T-cell (primary cell): ENCODE results near the gene POMT1. TPM values are rescaled to one million over a fixed set of nuclear protein-coding genes. Genes with fewer than 3 reads are reported as not detected.

ENCODE experiments used
- ATAC-seq, 4 experiments: fragments of 200-7000 bp in 3 of 4; fragments of 150-1000 bp in 1 of 4; cut with Tn5 transposase; replicated peaks in 1 of 4; 1 replicate in 3 of 4; 2 replicates in 1 of 4; pipeline ENCODE4 v1.10.0; 2021; ENCODE audit warnings: moderate library complexity in 3 of 4, mild to moderate bottlenecking in 2 of 4, moderate number of reproducible peaks in 1 of 4
- CTCF ChIA-PET, 2 donors: fragments of 300-600 bp; sonication (Branson Sonifier 250); formaldehyde crosslinking; loops; one replicate each; lab custom pipeline; 2022; ENCODE audit warnings: antibody characterized with exemption in 2 of 2; lab: Charles Lee
- POLR2A ChIA-PET, 2 donors: fragments of 300-600 bp; sonication (Branson Sonifier 250); formaldehyde crosslinking; loops; one replicate each; lab custom pipeline; 2022; ENCODE audit warnings: antibody characterized with exemption in 2 of 2; lab: Charles Lee
- DNase-seq, 35 experiments: peaks; one replicate each; pipeline versions ENCODE4 v3.0.0 to v3.0.0-alpha.2; 2013 to 2023
- H3K27ac ChIP-seq: one replicate; pipeline ENCODE4 v1.5.1; 2013; ENCODE audit warnings: low read length
- H3K27me3 ChIP-seq, 2 experiments: replicated peaks in 1 of 2; 1 replicate in 1 of 2; 2 replicates in 1 of 2; pipeline versions ENCODE4 v1.6.1 to v1.7.0; 2013; ENCODE audit warnings: low read length in 1 of 2, mixed read lengths in 1 of 2; ENCODE audit not compliant: control insufficient read depth in 2 of 2, insufficient read depth in 2 of 2; ENCODE audit errors: extremely low read depth in 1 of 2
- H3K36me3 ChIP-seq, 2 donors: 1 replicate in 1 of 2; 2 replicates in 1 of 2; pipeline versions ENCODE4 v1.6.1 to v1.7.0; 2013; ENCODE audit warnings: low read length in 1 of 2; ENCODE audit not compliant: control insufficient read depth in 2 of 2, insufficient read depth in 1 of 2; ENCODE audit errors: extremely low read depth in 1 of 2
- H3K4me1 ChIP-seq, 2 experiments: 1 replicate in 1 of 2; 2 replicates in 1 of 2; pipeline versions ENCODE4 v1.6.1 to v1.7.0; 2013; ENCODE audit warnings: low read length in 2 of 2, mixed read lengths in 1 of 2; ENCODE audit not compliant: insufficient read depth in 2 of 2, control insufficient read depth in 1 of 2; ENCODE audit errors: extremely low read depth in 1 of 2
- H3K4me3 ChIP-seq, 2 donors: 1 replicate in 1 of 2; 2 replicates in 1 of 2; pipeline versions ENCODE4 v1.5.1 to v1.7.0; 2013; ENCODE audit warnings: mild to moderate bottlenecking in 2 of 2, low read length in 1 of 2, moderate library complexity in 1 of 2; ENCODE audit not compliant: control insufficient read depth in 1 of 2; ENCODE audit errors: extremely low read depth in 1 of 2
- H3K9me3 ChIP-seq: 2 replicates; pipeline ENCODE4 v1.7.0; 2013
- H3K27ac Mint-ChIP-seq, 2 donors: one replicate each; pipeline ENCODE4 v1.8.0; 2020 to 2021; ENCODE audit warnings: mild to moderate bottlenecking in 2 of 2, mixed read lengths in 2 of 2
- H3K27me3 Mint-ChIP-seq, 2 donors: one replicate each; pipeline ENCODE4 v1.8.0; 2021 to 2022; ENCODE audit warnings: mixed read lengths in 2 of 2
- H3K36me3 Mint-ChIP-seq: one replicate; pipeline ENCODE4 v1.8.0; 2021; ENCODE audit warnings: mixed read lengths
- H3K4me1 Mint-ChIP-seq, 3 donors: one replicate each; pipeline ENCODE4 v1.8.0; 2020 to 2022; ENCODE audit warnings: mixed read lengths in 3 of 3, mild to moderate bottlenecking in 1 of 3
- H3K4me3 Mint-ChIP-seq, 3 donors: one replicate each; pipeline ENCODE4 v1.8.0; 2020 to 2022; ENCODE audit warnings: mild to moderate bottlenecking in 3 of 3, mixed read lengths in 3 of 3, moderate library complexity in 3 of 3
- H3K9me3 Mint-ChIP-seq, 3 donors: one replicate each; pipeline ENCODE4 v1.8.0; 2020 to 2022; ENCODE audit warnings: mixed read lengths in 3 of 3
- WGBS: methylation state at CpG from one replicate; pipeline ENCODE4 v1.1.5; 2013; ENCODE audit warnings: missing lambda C conversion rate; ENCODE audit not compliant: insufficient coverage; 5-methylcytosine and 5-hydroxymethylcytosine counted together
- total RNA-seq, 35 experiments: library from RNA in 6 of 35; stranded (reverse) in 6 of 35; fragments of 120-200 nt in 1 of 35; gene quantifications; one replicate each; pipeline versions ENCODE4 v1.2.1 to v1.2.4 and lab custom pipeline; 2013 to 2026

Gene POMT1
- total RNA-seq, 5 donors from 2014 or later (not counting 1 experiment from before 2014, with no cell fraction given), result 45.3 to 74.4 (median 56.9) TPM

GRCh38 chr9:131461166-131461565 lies 41.6 kb upstream of the POMT1 start:
- no peak for DNase-seq
- no peak for ATAC-seq
- ChIA-PET CTCF (no interaction called here), POLR2A (no interaction called here)
- H3K4me1 ChIP-seq, result no peaks in the 10 kb centered on the region
- peak overlapping the region; percentile 24 to 41 for H3K27ac Mint-ChIP-seq
- H3K36me3 ChIP-seq, result peaks cover 26 to 92% of the 10 kb centered on the region in 2 donors
- H3K9me3 Mint-ChIP-seq, result no peaks in the 10 kb centered on the region
- H3K27me3 Mint-ChIP-seq, result no peaks in the 10 kb centered on the region
- no peak overlapping the region for H3K4me3 Mint-ChIP-seq
- H3K9me3 ChIP-seq, result no peaks in the 10 kb centered on the region
- H3K36me3 Mint-ChIP-seq, result peaks cover 64% of the 10 kb centered on the region
- H3K27me3 ChIP-seq, result no peaks in the 10 kb centered on the region
- WGBS, result no CpG with 5 or more reads among the region's 1 CpG
- no peak overlapping the region for H3K27ac ChIP-seq
- no peak overlapping the region for H3K4me3 ChIP-seq
- peaks cover 5 to 10% (median 7%) of the 10 kb centered on the region in 3 donors for H3K4me1 Mint-ChIP-seq

GRCh38 chr9:131464354-131465000 lies 38.2 kb upstream of the POMT1 start:
- DNase-seq (no peak), ATAC-seq (no peak)
- H3K27ac Mint-ChIP-seq, result no peak overlapping the region
- peaks cover 5 to 10% (median 6%) of the 10 kb centered on the region in 3 donors for H3K4me1 Mint-ChIP-seq
- WGBS, result 96% methylated on average over 18 of the region's 24 CpGs
- H3K4me3 ChIP-seq, result no peak overlapping the region
- H3K36me3 ChIP-seq, result peaks cover 18 to 90% of the 10 kb centered on the region in 2 donors
- H3K9me3 Mint-ChIP-seq, result no peaks in the 10 kb centered on the region
- no peak overlapping the region for H3K27ac ChIP-seq
- POLR2A ChIA-PET, result interaction anchor here in 1 of 2 donors (0.7 kb wide), 1 partner anchor 73 kb away, joined by 4 read pairs; no protein-coding TSS in a partner anchor
- peaks cover 61% of the 10 kb centered on the region for H3K36me3 Mint-ChIP-seq
- H3K27me3 Mint-ChIP-seq, result no peaks in the 10 kb centered on the region
- CTCF ChIA-PET, result interaction anchor here in 1 of 2 donors (1.0 kb wide), 1 partner anchor 115 kb away, joined by 3 read pairs; no protein-coding TSS in a partner anchor
- no peak overlapping the region for H3K4me3 Mint-ChIP-seq
- peaks cover 0 to 5% of the 10 kb centered on the region in 2 experiments for H3K4me1 ChIP-seq
- no peaks in the 10 kb centered on the region for H3K9me3 ChIP-seq
- H3K27me3 ChIP-seq, result no peaks in the 10 kb centered on the region

- peaks cover 63% of the 10 kb centered on the region for H3K36me3 Mint-ChIP-seq
- Histone ChIP-seq H3K4me1 (peaks cover 0 to 5% of the 10 kb centered on the region in 2 experiments), H3K27me3 (no peaks in the 10 kb centered on the region), H3K36me3 (peaks cover 21 to 90% of the 10 kb centered on the region in 2 donors), H3K27ac (no peak overlapping the region), H3K9me3 (no peaks in the 10 kb centered on the region), H3K4me3 (no peak overlapping the region)
- peaks cover 9 to 12% (median 12%) of the 10 kb centered on the region in 3 donors for H3K4me1 Mint-ChIP-seq
- ChIA-PET CTCF (no interaction called here), POLR2A (no interaction called here)
- no peak overlapping the region for H3K4me3 Mint-ChIP-seq
- WGBS, result 100% methylated on average over 4 of the region's 6 CpGs
- ATAC-seq (no peak), DNase-seq (no peak)
- no peaks in the 10 kb centered on the region for H3K9me3 Mint-ChIP-seq
- no peaks in the 10 kb centered on the region for H3K27me3 Mint-ChIP-seq
- no peak overlapping the region for H3K27ac Mint-ChIP-seq
Measured at GRCh38 chr9:131465401-131465800, 37.3 kb upstream of the POMT1 start.

DNA sequence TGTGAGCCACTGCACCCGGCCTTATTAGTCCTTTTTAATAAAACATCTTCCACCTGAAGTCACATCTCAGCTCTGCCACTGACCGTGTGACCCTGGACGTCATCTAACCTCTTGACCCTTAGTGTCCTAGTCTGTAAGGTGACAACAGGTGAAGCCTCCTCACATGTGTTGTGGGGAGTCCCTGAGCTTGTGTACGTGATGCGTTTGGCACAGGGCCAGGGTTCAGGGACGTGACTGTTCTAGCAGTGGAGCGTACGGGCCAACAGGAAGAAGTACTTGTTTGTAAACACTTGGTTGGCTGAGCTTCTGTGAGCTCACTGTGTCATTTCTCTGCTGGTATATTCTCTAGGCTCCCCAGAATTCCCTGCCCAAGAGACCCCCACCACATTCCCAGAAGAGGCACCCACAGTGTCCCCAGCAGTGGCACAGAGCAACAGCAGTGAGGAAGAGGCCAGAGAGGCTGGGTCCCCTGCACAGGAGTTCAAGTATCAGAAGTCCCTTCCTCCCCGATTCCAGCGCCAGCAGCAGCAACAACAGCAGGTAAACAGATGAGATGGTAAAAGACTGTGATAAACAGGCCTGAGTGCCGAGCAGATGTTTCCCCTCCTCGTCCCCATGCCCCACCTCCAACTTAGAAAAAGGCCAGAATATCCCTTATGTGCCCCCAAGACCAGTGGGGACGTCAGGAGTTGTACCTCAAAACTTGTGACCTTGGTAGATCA lies 35.3 kb upstream of the POMT1 start:
- peaks cover 21 to 90% of the 10 kb centered on the region in 2 donors for H3K36me3 ChIP-seq
- peak overlapping the region in 1 of 2 donors; percentile 44 for H3K27ac Mint-ChIP-seq
- WGBS, result 86% methylated on average over 8 of the region's 13 CpGs
- peaks cover 0 to 5% of the 10 kb centered on the region in 2 experiments for H3K4me1 ChIP-seq
- ATAC-seq, result no peak
- H3K27me3 Mint-ChIP-seq, result no peaks in the 10 kb centered on the region
- POLR2A ChIA-PET, result interaction anchor here in 1 of 2 donors (0.5 kb wide), 1 partner anchor 1138 kb away, joined by 7 read pairs; no protein-coding TSS in a partner anchor
- no peaks in the 10 kb centered on the region for H3K9me3 ChIP-seq
- DNase-seq, result no peak
- H3K4me3 ChIP-seq, result no peak overlapping the region
- H3K27me3 ChIP-seq, result no peaks in the 10 kb centered on the region
- peaks cover 66% of the 10 kb centered on the region for H3K36me3 Mint-ChIP-seq
- H3K4me3 Mint-ChIP-seq, result no peak overlapping the region
- H3K4me1 Mint-ChIP-seq, result peaks cover 4 to 7% (median 6%) of the 10 kb centered on the region in 3 donors
- CTCF ChIA-PET, result no interaction called here
- H3K27ac ChIP-seq, result no peak overlapping the region
- H3K9me3 Mint-ChIP-seq, result no peaks in the 10 kb centered on the region

DNA sequence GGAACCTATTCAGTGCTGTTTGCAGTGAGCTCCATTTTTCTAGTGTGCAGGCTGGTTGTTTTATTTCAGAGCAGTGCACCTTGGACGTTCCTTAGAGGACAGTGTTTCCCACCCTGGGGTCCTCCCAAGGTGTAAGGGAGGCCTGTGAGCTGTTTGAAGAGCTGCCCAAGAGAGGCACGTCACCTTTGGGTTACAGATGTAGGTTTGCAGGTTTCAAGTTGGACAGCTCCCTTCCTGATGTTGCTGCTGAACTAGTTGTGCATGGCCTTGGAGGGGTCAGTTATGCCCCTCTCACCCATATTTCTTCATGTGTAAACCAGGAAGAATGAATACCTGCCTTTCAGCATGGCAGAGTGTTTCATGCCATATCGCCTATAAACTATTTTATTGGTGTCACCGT lies 34.7 kb upstream of the POMT1 start:
- ChIA-PET CTCF (no interaction called here), POLR2A (interaction anchor here in 1 of 2 donors (0.5 kb wide), 1 partner anchor 1139 kb away, joined by 7 read pairs; no protein-coding TSS in a partner anchor)
- H3K4me1 ChIP-seq, result peaks cover 0 to 5% of the 10 kb centered on the region in 2 experiments
- no peak overlapping the region for H3K4me3 ChIP-seq
- no peaks in the 10 kb centered on the region for H3K9me3 Mint-ChIP-seq
- H3K36me3 Mint-ChIP-seq, result peaks cover 68% of the 10 kb centered on the region
- DNase-seq, result no peak
- H3K36me3 ChIP-seq, result peaks cover 22 to 91% of the 10 kb centered on the region in 2 donors
- no peak overlapping the region for H3K27ac Mint-ChIP-seq
- H3K4me3 Mint-ChIP-seq, result no peak overlapping the region
- WGBS, result 100% methylated on average over 1 of the region's 4 CpGs
- no peak for ATAC-seq
- no peak overlapping the region for H3K27ac ChIP-seq
- peaks cover 2 to 12% (median 7%) of the 10 kb centered on the region in 3 donors for H3K4me1 Mint-ChIP-seq
- H3K9me3 ChIP-seq, result no peaks in the 10 kb centered on the region
- H3K27me3 Mint-ChIP-seq, result no peaks in the 10 kb centered on the region
- H3K27me3 ChIP-seq, result no peaks in the 10 kb centered on the region

- CTCF ChIA-PET, result no interaction called here
- WGBS, result 96% methylated on average over 6 of the region's 6 CpGs
- Mint-ChIP-seq H3K9me3 (no peaks in the 10 kb centered on the region), H3K27me3 (no peaks in the 10 kb centered on the region), H3K27ac (no peak overlapping the region), H3K4me3 (no peak overlapping the region), H3K36me3 (peaks cover 67% of the 10 kb centered on the region), H3K4me1 (peaks cover 2 to 12% (median 7%) of the 10 kb centered on the region in 3 donors)
- ATAC-seq (no peak), DNase-seq (no peak)
- H3K27me3 ChIP-seq, result no peaks in the 10 kb centered on the region
- peaks cover 27 to 93% of the 10 kb centered on the region in 2 donors for H3K36me3 ChIP-seq
- POLR2A ChIA-PET, result no interaction called here
- H3K4me3 ChIP-seq, result no peak overlapping the region
- no peaks in the 10 kb centered on the region for H3K9me3 ChIP-seq
- H3K4me1 ChIP-seq, result peaks cover 0 to 5% of the 10 kb centered on the region in 2 experiments
- H3K27ac ChIP-seq, result no peak overlapping the region
Measured at GRCh38 chr9:131469356-131469755, 33.4 kb upstream of the POMT1 start.
